GM23338 (cell line): ENCODE measurements around the gene IL24. TPM values are rescaled to one million over a fixed set of nuclear protein-coding genes. Genes with fewer than 3 reads are reported as not detected.

Experiments used
- ATAC-seq: fragments of 200-7000 bp; cut with Tn5 transposase; 3 replicates; pipeline ENCODE4 v1.9.1; 2020
- DNase-seq: peaks from one replicate; pipeline ENCODE4 v3.0.0-alpha.2; 2015; ENCODE audit warnings: low spot score
- H2AFZ ChIP-seq: fragments of 200-600 bp; sonication (generic); 2 replicates; pipeline ENCODE4 v1.8.0; 2016; ENCODE audit warnings: antibody characterized with exemption, mild to moderate bottlenecking, moderate library complexity
- H3F3A ChIP-seq: fragments of 200-600 bp; sonication (generic); replicated peaks from 2 replicates; pipeline ENCODE4 v1.8.0; 2017; ENCODE audit warnings: antibody characterized with exemption, mixed run types, low read depth
- H3K27ac ChIP-seq: fragments of 200-600 bp; sonication (generic); 2 replicates; pipeline ENCODE4 v1.6.1; 2016; ENCODE audit warnings: low read depth
- H3K27me3 ChIP-seq: fragments of 200-600 bp; sonication (generic); 2 replicates; pipeline ENCODE4 v1.8.0; 2016; ENCODE audit warnings: mild to moderate bottlenecking, mixed run types, moderate library complexity; ENCODE audit not compliant: insufficient read depth
- H3K36me3 ChIP-seq: fragments of 200-600 bp; sonication (generic); 2 replicates; pipeline ENCODE4 v1.8.0; 2016; ENCODE audit warnings: mild to moderate bottlenecking; ENCODE audit not compliant: insufficient read depth
- H3K4me1 ChIP-seq: fragments of 200-600 bp; sonication (generic); 2 replicates; pipeline ENCODE4 v1.8.0; 2016; ENCODE audit warnings: mild to moderate bottlenecking, moderate library complexity; ENCODE audit not compliant: insufficient read depth
- H3K4me2 ChIP-seq: fragments of 200-600 bp; sonication (generic); 2 replicates; pipeline ENCODE4 v1.7.1; 2017; ENCODE audit warnings: mixed run types
- H3K4me3 ChIP-seq: fragments of 200-600 bp; sonication (generic); 2 replicates; pipeline ENCODE4 v1.6.1; 2016; ENCODE audit warnings: mixed run types
- H3K79me2 ChIP-seq: fragments of 200-600 bp; sonication (generic); replicated peaks from 2 replicates; pipeline ENCODE4 v1.8.0; 2017; ENCODE audit warnings: mild to moderate bottlenecking; ENCODE audit not compliant: insufficient read depth
- H3K9me2 ChIP-seq: fragments of 200-600 bp; sonication (generic); 2 replicates; pipeline ENCODE4 v1.8.0; 2017; ENCODE audit not compliant: insufficient read depth
- H4K20me1 ChIP-seq: fragments of 200-600 bp; sonication (generic); replicated peaks from 2 replicates; pipeline ENCODE4 v1.8.0; 2017; ENCODE audit warnings: mild to moderate bottlenecking; ENCODE audit not compliant: insufficient read depth
- H3K27ac Mint-ChIP-seq: 2 replicates; pipeline ENCODE4 v1.8.0; 2020; ENCODE audit warnings: inconsistent platforms, mild to moderate bottlenecking, moderate library complexity, mixed read lengths
- H3K27me3 Mint-ChIP-seq: 3 replicates; pipeline ENCODE4 v1.8.0; 2022; ENCODE audit warnings: low read depth, mild to moderate bottlenecking, moderate library complexity, mixed read lengths, inconsistent platforms; ENCODE audit not compliant: insufficient read depth, poor library complexity
- H3K36me3 Mint-ChIP-seq: 3 replicates; pipeline ENCODE4 v1.8.0; 2021; ENCODE audit warnings: low read depth, mild to moderate bottlenecking, inconsistent platforms, moderate library complexity, mixed read lengths
- H3K4me1 Mint-ChIP-seq: 3 replicates; pipeline ENCODE4 v1.8.0; 2020; ENCODE audit warnings: mild to moderate bottlenecking, inconsistent platforms, mixed read lengths
- H3K4me3 Mint-ChIP-seq: 3 replicates; pipeline ENCODE4 v1.8.0; 2021; ENCODE audit warnings: moderate library complexity, mild to moderate bottlenecking, inconsistent platforms, mixed read lengths
- H3K9me3 Mint-ChIP-seq: 3 replicates; pipeline ENCODE4 v1.8.0; 2020; ENCODE audit warnings: moderate library complexity, mild to moderate bottlenecking, inconsistent platforms, mixed read lengths
- CREB1 ChIP-seq: fragments of 250-450 bp; sonication (Bioruptor Pico); IDR thresholded peaks from 2 replicates; pipeline ENCODE4 v1.5.0; 2020; ENCODE audit warnings: low read depth, mild to moderate bottlenecking, moderate library complexity
- EZH2 ChIP-seq: fragments of 200-600 bp; sonication (generic); IDR thresholded peaks from one replicate; pipeline ENCODE4 v1.8.0; 2017; ENCODE audit warnings: antibody characterized with exemption, mild to moderate bottlenecking, low read depth; ENCODE audit not compliant: unreplicated experiment
- EZH2phosphoT487 ChIP-seq: fragments of 200-600 bp; sonication (generic); IDR thresholded peaks from one replicate; pipeline ENCODE4 v1.8.1; 2018; ENCODE audit warnings: antibody characterized with exemption; ENCODE audit not compliant: unreplicated experiment
- JUNB ChIP-seq: IDR thresholded peaks from one replicate; pipeline ENCODE4 v1.6.1; 2016; ENCODE audit warnings: antibody characterized with exemption; ENCODE audit not compliant: unreplicated experiment
- NANOG ChIP-seq: IDR thresholded peaks from 2 replicates; pipeline ENCODE4 v1.6.1; 2016; ENCODE audit warnings: antibody characterized with exemption, borderline replicate concordance
- POLR2AphosphoS5 ChIP-seq: IDR thresholded peaks from 2 replicates; pipeline ENCODE4 v1.6.1; 2016; ENCODE audit warnings: antibody characterized with exemption, low read depth
- STAT1 ChIP-seq: IDR thresholded peaks from one replicate; pipeline ENCODE4 v1.6.1; 2016; ENCODE audit warnings: antibody characterized with exemption; ENCODE audit not compliant: unreplicated experiment
- ZNF114 ChIP-seq: fragments of 250-450 bp; sonication (Bioruptor Pico); IDR thresholded peaks from 2 replicates; pipeline ENCODE4 v1.5.0; 2020; ENCODE audit warnings: mild to moderate bottlenecking, moderate library complexity
- ZNF331 ChIP-seq: fragments of 250-450 bp; sonication (Bioruptor Pico); IDR thresholded peaks from 2 replicates; pipeline ENCODE4 v1.5.0; 2020; ENCODE audit warnings: low read depth, mild to moderate bottlenecking, moderate library complexity
- polyA plus RNA-seq: library from polyadenylated mRNA; unstranded; fragments of >200 nt; fragmentation: Nextera tagmentation; extraction: Ambion mirVana; gene quantifications from 2 replicates; pipeline ENCODE4 v1.2.1, GENCODE V29; 2016
- total RNA-seq: library from RNA; depleted of rRNA; stranded (reverse); fragments of >200 nt; shearing (Covaris generic); gene quantifications from 2 replicates; pipeline ENCODE4 v1.2.3, GENCODE V29; 2014
- TF ChIP-seq, protein P1 (sequence below): fragments of 250-450 bp; sonication (Bioruptor Pico); IDR thresholded peaks from 2 replicates; pipeline ENCODE4 v1.5.0; 2020; ENCODE audit warnings: mild to moderate bottlenecking, moderate library complexity
- TF ChIP-seq, protein P2 (sequence below): IDR thresholded peaks from one replicate; pipeline ENCODE4 v1.6.1; 2018; ENCODE audit warnings: antibody characterized with exemption; ENCODE audit not compliant: unreplicated experiment
- TF ChIP-seq, protein P3 (sequence below): IDR thresholded peaks from 2 replicates; pipeline ENCODE4 v1.6.1; 2016; ENCODE audit warnings: antibody characterized with exemption
- TF ChIP-seq, protein P4 (sequence below), 2 experiments: fragments of 200-600 bp in 1 of 2; sonication (generic) in 1 of 2; conservative IDR thresholded peaks; 2 replicates each; pipeline versions ENCODE4 v1.5.1 to v1.6.1; 2016 to 2017; ENCODE audit warnings: antibody characterized with exemption in 2 of 2, low read depth in 2 of 2, mild to moderate bottlenecking in 2 of 2, moderate library complexity in 1 of 2

IL24 gene
- total and polyA plus RNA-seq, 2 experiments from 2014 or later: not detected

DNA sequence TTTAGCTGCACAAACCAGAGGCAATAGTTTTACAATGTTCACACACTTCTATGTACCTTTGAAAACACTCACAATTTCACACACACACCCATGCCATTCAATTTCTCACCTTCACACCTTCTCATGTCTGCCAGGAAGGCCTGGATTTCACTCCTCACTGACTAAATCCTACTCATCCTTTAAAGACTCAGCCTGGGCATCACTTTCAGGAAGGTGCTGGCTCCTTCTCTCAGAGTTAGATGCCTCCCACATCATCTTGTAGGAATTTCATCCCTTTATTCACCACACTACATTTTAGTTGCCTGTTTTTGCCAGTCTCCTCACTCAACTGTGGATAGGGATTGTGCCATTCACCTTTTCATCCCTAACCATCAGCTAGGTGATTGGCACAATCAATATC lies 29.5 kb upstream of the IL24 start:
- Histone ChIP-seq H3K36me3 (no peaks in the 10 kb centered on the region), H3K79me2 (no peaks in the 10 kb centered on the region), H4K20me1 (no peaks in the 10 kb centered on the region), H3K4me2 (no peak overlapping the region), H3K4me1 (no peaks in the 10 kb centered on the region), H3F3A (no peaks in the 10 kb centered on the region), H2AFZ (no peak overlapping the region), H3K4me3 (no peak overlapping the region), H3K9me2 (peaks cover 3% of the 10 kb centered on the region; the same call in 1 of the 2 replicates), H3K27ac (no peak overlapping the region), H3K27me3 (no peaks in the 10 kb centered on the region)
- TF ChIP-seq EZH2phosphoT487 (no peak), STAT1 (no peak), JUNB (no peak), POLR2AphosphoS5 (no peak), EZH2 (no peak), NANOG (no peak), ZNF331 (CRISPR knock-in tag) (no peak), ZNF114 (no peak), CREB1 (CRISPR knock-in tag) (no peak)
- TF ChIP-seq, protein P1, sequence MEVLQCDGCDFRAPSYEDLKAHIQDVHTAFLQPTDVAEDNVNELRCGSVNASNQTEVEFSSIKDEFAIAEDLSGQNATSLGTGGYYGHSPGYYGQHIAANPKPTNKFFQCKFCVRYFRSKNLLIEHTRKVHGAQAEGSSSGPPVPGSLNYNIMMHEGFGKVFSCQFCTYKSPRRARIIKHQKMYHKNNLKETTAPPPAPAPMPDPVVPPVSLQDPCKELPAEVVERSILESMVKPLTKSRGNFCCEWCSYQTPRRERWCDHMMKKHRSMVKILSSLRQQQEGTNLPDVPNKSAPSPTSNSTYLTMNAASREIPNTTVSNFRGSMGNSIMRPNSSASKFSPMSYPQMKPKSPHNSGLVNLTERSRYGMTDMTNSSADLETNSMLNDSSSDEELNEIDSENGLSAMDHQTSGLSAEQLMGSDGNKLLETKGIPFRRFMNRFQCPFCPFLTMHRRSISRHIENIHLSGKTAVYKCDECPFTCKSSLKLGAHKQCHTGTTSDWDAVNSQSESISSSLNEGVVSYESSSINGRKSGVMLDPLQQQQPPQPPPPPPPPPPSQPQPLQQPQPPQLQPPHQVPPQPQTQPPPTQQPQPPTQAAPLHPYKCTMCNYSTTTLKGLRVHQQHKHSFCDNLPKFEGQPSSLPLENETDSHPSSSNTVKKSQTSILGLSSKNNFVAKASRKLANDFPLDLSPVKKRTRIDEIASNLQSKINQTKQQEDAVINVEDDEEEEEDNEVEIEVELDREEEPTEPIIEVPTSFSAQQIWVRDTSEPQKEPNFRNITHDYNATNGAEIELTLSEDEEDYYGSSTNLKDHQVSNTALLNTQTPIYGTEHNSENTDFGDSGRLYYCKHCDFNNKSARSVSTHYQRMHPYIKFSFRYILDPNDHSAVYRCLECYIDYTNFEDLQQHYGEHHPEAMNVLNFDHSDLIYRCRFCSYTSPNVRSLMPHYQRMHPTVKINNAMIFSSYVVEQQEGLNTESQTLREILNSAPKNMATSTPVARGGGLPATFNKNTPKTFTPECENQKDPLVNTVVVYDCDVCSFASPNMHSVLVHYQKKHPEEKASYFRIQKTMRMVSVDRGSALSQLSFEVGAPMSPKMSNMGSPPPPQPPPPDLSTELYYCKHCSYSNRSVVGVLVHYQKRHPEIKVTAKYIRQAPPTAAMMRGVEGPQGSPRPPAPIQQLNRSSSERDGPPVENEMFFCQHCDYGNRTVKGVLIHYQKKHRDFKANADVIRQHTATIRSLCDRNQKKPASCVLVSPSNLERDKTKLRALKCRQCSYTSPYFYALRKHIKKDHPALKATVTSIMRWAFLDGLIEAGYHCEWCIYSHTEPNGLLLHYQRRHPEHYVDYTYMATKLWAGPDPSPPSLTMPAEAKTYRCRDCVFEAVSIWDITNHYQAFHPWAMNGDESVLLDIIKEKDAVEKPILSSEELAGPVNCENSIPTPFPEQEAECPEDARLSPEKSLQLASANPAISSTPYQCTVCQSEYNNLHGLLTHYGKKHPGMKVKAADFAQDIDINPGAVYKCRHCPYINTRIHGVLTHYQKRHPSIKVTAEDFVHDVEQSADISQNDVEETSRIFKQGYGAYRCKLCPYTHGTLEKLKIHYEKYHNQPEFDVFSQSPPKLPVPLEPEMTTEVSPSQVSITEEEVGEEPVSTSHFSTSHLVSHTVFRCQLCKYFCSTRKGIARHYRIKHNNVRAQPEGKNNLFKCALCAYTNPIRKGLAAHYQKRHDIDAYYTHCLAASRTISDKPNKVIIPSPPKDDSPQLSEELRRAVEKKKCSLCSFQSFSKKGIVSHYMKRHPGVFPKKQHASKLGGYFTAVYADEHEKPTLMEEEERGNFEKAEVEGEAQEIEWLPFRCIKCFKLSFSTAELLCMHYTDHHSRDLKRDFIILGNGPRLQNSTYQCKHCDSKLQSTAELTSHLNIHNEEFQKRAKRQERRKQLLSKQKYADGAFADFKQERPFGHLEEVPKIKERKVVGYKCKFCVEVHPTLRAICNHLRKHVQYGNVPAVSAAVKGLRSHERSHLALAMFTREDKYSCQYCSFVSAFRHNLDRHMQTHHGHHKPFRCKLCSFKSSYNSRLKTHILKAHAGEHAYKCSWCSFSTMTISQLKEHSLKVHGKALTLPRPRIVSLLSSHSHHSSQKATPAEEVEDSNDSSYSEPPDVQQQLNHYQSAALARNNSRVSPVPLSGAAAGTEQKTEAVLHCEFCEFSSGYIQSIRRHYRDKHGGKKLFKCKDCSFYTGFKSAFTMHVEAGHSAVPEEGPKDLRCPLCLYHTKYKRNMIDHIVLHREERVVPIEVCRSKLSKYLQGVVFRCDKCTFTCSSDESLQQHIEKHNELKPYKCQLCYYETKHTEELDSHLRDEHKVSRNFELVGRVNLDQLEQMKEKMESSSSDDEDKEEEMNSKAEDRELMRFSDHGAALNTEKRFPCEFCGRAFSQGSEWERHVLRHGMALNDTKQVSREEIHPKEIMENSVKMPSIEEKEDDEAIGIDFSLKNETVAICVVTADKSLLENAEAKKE (CRISPR knock-in tag): no peak
- TF ChIP-seq, protein P2, sequence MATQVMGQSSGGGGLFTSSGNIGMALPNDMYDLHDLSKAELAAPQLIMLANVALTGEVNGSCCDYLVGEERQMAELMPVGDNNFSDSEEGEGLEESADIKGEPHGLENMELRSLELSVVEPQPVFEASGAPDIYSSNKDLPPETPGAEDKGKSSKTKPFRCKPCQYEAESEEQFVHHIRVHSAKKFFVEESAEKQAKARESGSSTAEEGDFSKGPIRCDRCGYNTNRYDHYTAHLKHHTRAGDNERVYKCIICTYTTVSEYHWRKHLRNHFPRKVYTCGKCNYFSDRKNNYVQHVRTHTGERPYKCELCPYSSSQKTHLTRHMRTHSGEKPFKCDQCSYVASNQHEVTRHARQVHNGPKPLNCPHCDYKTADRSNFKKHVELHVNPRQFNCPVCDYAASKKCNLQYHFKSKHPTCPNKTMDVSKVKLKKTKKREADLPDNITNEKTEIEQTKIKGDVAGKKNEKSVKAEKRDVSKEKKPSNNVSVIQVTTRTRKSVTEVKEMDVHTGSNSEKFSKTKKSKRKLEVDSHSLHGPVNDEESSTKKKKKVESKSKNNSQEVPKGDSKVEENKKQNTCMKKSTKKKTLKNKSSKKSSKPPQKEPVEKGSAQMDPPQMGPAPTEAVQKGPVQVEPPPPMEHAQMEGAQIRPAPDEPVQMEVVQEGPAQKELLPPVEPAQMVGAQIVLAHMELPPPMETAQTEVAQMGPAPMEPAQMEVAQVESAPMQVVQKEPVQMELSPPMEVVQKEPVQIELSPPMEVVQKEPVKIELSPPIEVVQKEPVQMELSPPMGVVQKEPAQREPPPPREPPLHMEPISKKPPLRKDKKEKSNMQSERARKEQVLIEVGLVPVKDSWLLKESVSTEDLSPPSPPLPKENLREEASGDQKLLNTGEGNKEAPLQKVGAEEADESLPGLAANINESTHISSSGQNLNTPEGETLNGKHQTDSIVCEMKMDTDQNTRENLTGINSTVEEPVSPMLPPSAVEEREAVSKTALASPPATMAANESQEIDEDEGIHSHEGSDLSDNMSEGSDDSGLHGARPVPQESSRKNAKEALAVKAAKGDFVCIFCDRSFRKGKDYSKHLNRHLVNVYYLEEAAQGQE: no peak
- TF ChIP-seq, protein P3, sequence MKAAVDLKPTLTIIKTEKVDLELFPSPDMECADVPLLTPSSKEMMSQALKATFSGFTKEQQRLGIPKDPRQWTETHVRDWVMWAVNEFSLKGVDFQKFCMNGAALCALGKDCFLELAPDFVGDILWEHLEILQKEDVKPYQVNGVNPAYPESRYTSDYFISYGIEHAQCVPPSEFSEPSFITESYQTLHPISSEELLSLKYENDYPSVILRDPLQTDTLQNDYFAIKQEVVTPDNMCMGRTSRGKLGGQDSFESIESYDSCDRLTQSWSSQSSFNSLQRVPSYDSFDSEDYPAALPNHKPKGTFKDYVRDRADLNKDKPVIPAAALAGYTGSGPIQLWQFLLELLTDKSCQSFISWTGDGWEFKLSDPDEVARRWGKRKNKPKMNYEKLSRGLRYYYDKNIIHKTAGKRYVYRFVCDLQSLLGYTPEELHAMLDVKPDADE: no peak
- TF ChIP-seq, protein P4, sequence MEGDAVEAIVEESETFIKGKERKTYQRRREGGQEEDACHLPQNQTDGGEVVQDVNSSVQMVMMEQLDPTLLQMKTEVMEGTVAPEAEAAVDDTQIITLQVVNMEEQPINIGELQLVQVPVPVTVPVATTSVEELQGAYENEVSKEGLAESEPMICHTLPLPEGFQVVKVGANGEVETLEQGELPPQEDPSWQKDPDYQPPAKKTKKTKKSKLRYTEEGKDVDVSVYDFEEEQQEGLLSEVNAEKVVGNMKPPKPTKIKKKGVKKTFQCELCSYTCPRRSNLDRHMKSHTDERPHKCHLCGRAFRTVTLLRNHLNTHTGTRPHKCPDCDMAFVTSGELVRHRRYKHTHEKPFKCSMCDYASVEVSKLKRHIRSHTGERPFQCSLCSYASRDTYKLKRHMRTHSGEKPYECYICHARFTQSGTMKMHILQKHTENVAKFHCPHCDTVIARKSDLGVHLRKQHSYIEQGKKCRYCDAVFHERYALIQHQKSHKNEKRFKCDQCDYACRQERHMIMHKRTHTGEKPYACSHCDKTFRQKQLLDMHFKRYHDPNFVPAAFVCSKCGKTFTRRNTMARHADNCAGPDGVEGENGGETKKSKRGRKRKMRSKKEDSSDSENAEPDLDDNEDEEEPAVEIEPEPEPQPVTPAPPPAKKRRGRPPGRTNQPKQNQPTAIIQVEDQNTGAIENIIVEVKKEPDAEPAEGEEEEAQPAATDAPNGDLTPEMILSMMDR (conservative IDR thresholded peaks at IDR 0.05; ENCODE audit: low read depth in 2 of 2): no peak
- ATAC-seq (no peak), DNase-seq (no peak)
- Mint-ChIP-seq H3K27ac (no peak overlapping the region), H3K36me3 (no peaks in the 10 kb centered on the region), H3K9me3 (no peaks in the 10 kb centered on the region), H3K4me3 (no peak overlapping the region), H3K4me1 (no peaks in the 10 kb centered on the region), H3K27me3 (peaks cover 5% of the 10 kb centered on the region)
